Sigmoid colon (tissue), 7 donors: ENCODE measurements around the gene GZF1. TPM values are rescaled to one million over a fixed set of nuclear protein-coding genes. Genes with fewer than 3 reads are reported as not detected.

Experiments
- DNase-seq: peaks from one replicate; pipeline ENCODE4 v3.0.0-alpha.2; 2019
- H3K27ac ChIP-seq, 4 donors: fragments of 200-600 bp; sonication (generic); one replicate each; pipeline ENCODE4 v1.5.1; 2016 to 2019; ENCODE audit warnings: mild to moderate bottlenecking in 1 of 4
- H3K27me3 ChIP-seq, 3 donors: fragments of 200-600 bp; sonication (generic); one replicate each; pipeline ENCODE4 v1.5.1; 2019; ENCODE audit warnings: mild to moderate bottlenecking in 1 of 3
- H3K36me3 ChIP-seq, 4 donors: fragments of 200-600 bp; sonication (generic); one replicate each; pipeline ENCODE4 v1.5.1; 2016 to 2019
- H3K4me1 ChIP-seq, 4 donors: fragments of 200-600 bp; sonication (generic); one replicate each; pipeline ENCODE4 v1.5.1; 2017 to 2019
- H3K4me3 ChIP-seq, 4 donors: fragments of 200-600 bp; sonication (generic); one replicate each; pipeline ENCODE4 v1.5.1; 2017 to 2019; ENCODE audit warnings: mild to moderate bottlenecking in 2 of 4, moderate library complexity in 1 of 4
- H3K9me3 ChIP-seq, 4 donors: fragments of 200-600 bp in 3 of 4; sonication (generic) in 3 of 4; one replicate each; pipeline versions ENCODE4 v1.5.1 to v1.6.1; 2013 to 2019
- EP300 ChIP-seq, 4 donors: sonication (generic); formaldehyde crosslinking; IDR thresholded peaks; one replicate each; pipeline ENCODE4 v1.6.1; 2017; ENCODE audit warnings: antibody characterized with exemption in 4 of 4
- POLR2A ChIP-seq, 2 donors: fragments of 450-650 bp; IDR thresholded peaks; one replicate each; pipeline ENCODE4 v1.6.1; 2016; ENCODE audit warnings: antibody characterized with exemption in 2 of 2, mild to moderate bottlenecking in 2 of 2, moderate library complexity in 2 of 2
- POLR2AphosphoS5 ChIP-seq, 4 donors: sonication (generic); formaldehyde crosslinking; IDR thresholded peaks; one replicate each; pipeline ENCODE4 v1.6.1; 2017; ENCODE audit warnings: antibody characterized with exemption in 4 of 4
- WGBS, 2 donors: extraction: QIAGEN DNeasy Blood & Tissue Kit; methylation state at CpG; one replicate each; pipeline ENCODE4 v1.1.7; 2013; 5-methylcytosine and 5-hydroxymethylcytosine counted together
- intact Hi-C: fragments of 100-400 bp; cut with DNase I; formaldehyde crosslinking; loops from one replicate; pipeline ENCODE4 v1.15.1; 2023
- polyA plus RNA-seq, 3 donors: library from polyadenylated mRNA; stranded (reverse); fragments of 200-250 nt; gene quantifications; one replicate each; pipeline ENCODE4 v1.2.3, GENCODE V29; 2013
- total RNA-seq, 4 donors: library from RNA; depleted of rRNA; stranded (reverse); fragments of >200 nt; gene quantifications; one replicate each; pipeline ENCODE4 v1.1.0, GENCODE V29; 2016
- TF ChIP-seq, protein P1 (sequence below), 4 experiments: fragments of 450-650 bp in 3 of 4; fragments of 200-600 bp in 1 of 4; IDR thresholded peaks; one replicate each; pipeline ENCODE4 v1.5.1; 2016 to 2019; ENCODE audit warnings: antibody characterized with exemption in 4 of 4, mild to moderate bottlenecking in 3 of 4, moderate library complexity in 2 of 4
- donor health status: healthy with polysubstance abuse.
- donor health status: Bipolar disorder and iron deficiency.
- donor health status: healthy.

GZF1 gene
- total and polyA plus RNA-seq, 7 donors = 2.4 to 17.5 (median 13.0) TPM

DNA sequence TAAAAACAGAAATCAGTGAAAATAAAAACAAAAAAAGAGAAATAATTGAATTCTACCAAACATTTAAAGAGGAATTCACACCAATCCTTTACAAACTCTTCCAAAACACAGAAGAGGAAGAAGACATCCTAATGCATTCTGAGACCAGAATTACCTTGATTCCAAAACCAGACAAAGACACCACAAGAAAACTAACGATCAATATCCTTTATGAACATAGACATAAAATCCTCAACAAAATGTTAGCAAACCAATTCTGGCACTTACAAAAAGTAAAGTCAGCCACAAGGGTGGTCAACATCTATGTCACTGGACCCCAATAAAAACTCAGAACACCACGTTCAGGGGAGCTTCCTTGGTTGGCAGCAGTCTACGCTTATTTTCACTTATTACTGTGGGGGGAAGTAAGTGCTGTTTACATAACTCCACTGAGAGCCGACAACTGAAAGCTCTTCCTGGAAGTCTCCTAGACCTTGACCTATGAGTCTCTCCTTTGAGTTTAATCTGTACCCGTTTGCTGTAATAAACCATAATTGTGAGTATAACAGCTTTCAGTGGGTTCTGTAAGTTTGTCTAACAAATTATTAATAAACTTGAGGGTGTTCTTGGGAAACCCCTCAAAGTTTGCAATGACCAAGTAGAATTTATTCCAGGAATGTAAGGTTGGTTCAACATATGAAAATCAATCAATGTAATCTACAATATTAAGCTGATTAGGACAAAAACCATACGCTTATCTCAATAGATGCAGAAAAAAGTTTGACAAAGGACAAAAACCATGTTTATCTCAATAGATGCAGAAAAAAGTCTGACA lies 24.5 kb downstream of the GZF1 start:
- DNase-seq = no peak
- H3K27me3 ChIP-seq = no peaks in the 10 kb centered on the region
- no peaks in the 10 kb centered on the region for H3K9me3 ChIP-seq
- intact Hi-C loops = no loop called here
- 34 to 68% methylated on average over 6 of the region's 6 CpGs for WGBS, 2 donors
- peaks cover 0 to 19% (median 12%) of the 10 kb centered on the region in 4 donors for H3K4me1 ChIP-seq
- peaks cover 0 to 19% (median 2%) of the 10 kb centered on the region in 4 donors for H3K36me3 ChIP-seq
- H3K4me3 ChIP-seq = no peak overlapping the region
- H3K27ac ChIP-seq = no peak overlapping the region
- TF ChIP-seq POLR2AphosphoS5 (IDR thresholded peaks at IDR 0.05) (no peak), POLR2A (IDR thresholded peaks at IDR 0.05) (no peak), EP300 (IDR thresholded peaks at IDR 0.05) (no peak)
- TF ChIP-seq, protein P1, sequence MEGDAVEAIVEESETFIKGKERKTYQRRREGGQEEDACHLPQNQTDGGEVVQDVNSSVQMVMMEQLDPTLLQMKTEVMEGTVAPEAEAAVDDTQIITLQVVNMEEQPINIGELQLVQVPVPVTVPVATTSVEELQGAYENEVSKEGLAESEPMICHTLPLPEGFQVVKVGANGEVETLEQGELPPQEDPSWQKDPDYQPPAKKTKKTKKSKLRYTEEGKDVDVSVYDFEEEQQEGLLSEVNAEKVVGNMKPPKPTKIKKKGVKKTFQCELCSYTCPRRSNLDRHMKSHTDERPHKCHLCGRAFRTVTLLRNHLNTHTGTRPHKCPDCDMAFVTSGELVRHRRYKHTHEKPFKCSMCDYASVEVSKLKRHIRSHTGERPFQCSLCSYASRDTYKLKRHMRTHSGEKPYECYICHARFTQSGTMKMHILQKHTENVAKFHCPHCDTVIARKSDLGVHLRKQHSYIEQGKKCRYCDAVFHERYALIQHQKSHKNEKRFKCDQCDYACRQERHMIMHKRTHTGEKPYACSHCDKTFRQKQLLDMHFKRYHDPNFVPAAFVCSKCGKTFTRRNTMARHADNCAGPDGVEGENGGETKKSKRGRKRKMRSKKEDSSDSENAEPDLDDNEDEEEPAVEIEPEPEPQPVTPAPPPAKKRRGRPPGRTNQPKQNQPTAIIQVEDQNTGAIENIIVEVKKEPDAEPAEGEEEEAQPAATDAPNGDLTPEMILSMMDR (IDR thresholded peaks at IDR 0.05) = no peak

DNA sequence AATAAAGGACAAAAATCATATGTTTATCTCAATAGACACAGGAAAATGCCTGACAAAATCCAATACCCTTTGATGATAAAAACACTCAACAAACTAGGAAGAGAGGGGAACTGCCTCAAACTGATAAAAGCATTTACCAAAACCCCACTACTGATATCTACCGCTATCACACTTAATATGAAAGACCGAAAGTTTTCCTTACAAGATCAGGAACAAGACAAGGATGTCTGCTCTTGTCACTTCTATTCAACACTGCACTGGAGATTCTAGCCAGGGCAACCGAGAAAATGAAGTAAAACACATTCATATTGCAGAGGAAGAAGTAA lies 25.1 kb downstream of the GZF1 start:
- TF ChIP-seq EP300 (IDR thresholded peaks at IDR 0.05) (no peak), POLR2AphosphoS5 (IDR thresholded peaks at IDR 0.05) (no peak), POLR2A (IDR thresholded peaks at IDR 0.05) (no peak)
- TF ChIP-seq, protein P1 (IDR thresholded peaks at IDR 0.05) = no peak
- Histone ChIP-seq H3K27me3 (no peaks in the 10 kb centered on the region), H3K9me3 (no peaks in the 10 kb centered on the region), H3K4me1 (peaks cover 0 to 13% (median 6%) of the 10 kb centered on the region in 4 donors), H3K4me3 (no peak overlapping the region), H3K27ac (no peak overlapping the region), H3K36me3 (peaks cover 0 to 23% (median 2%) of the 10 kb centered on the region in 4 donors)
- DNase-seq = no peak
- 95 to 97% methylated on average over 3 of the region's 3 CpGs for WGBS, 2 donors
- intact Hi-C loops = no loop called here

DNA sequence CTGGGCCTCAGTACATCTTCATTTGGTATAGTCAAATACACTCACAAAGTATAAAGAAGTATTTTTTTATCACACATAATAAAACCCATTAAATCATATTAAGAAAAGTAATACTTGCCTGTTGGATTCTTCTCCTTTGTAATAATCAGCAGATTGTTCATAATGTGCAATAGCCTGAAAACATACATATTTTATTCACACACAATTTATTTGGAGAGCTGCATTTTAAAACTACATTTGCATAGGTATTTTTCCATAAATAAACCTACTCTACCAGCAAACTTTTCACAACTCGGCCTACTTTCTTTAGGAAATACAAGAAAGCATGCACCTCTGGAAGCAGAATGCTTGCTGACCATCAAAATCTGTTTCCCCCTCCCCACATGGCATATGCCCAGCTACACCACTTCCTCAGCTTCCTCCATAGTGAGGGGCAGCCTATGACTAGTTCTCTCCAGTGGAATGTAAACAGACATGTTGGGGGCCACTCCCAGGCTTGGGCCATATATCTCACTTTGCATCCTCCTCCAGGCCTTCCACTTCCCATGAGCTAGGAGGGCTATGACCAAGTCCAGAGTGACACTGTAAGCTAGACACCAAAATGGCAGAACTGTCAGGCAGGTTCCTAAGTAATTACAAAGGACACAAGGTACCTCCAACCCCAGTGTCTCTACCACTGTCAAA lies 28.3 kb downstream of the GZF1 start:
- WGBS, 2 donors = 93 to 94% methylated on average over 1 of the region's 1 CpG
- no peaks in the 10 kb centered on the region for H3K27me3 ChIP-seq
- TF ChIP-seq POLR2A (IDR thresholded peaks at IDR 0.05) = no peak
- no peak for TF ChIP-seq EP300 (IDR thresholded peaks at IDR 0.05)
- no peak for TF ChIP-seq POLR2AphosphoS5 (IDR thresholded peaks at IDR 0.05)
- no peak overlapping the region for H3K27ac ChIP-seq
- no peak overlapping the region for H3K4me3 ChIP-seq
- no peaks in the 10 kb centered on the region for H3K9me3 ChIP-seq
- H3K36me3 ChIP-seq = peaks cover 0 to 54% (median 11%) of the 10 kb centered on the region in 4 donors
- DNase-seq = no peak
- intact Hi-C loops = no loop called here
- H3K4me1 ChIP-seq = peaks cover 0 to 4% (median 2%) of the 10 kb centered on the region in 4 donors

DNA sequence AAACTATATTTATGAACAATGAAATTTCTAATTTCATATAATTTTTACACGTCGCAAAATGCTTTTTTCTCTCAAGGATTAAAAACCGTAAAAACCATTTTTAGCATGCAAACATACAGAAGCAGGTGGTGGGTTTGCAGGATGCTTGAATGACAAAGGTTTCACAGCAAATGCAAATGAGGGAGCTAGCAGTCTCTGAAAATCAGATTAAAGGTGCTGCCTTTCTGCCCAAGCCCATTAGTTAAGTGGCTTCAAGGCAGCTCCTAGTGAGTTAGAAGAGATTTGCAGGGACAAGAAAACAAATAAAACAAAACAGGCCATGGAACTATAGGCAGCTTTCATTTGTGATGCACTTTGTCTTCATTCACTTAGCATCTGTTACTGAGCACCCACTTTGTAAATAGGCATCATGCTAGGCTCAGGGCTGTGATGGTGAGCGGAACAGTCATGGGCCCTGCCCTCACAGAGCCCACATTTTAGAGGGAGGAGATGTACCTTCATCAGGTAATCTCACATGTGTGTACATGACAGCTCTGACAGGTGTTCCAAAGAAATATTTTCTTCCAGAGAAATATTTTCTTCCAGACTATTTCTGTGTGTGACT lies 29.8 kb downstream of the GZF1 start:
- no peak overlapping the region for H3K4me3 ChIP-seq
- no peaks in the 10 kb centered on the region for H3K27me3 ChIP-seq
- 86 to 96% methylated on average over 4 of the region's 4 CpGs for WGBS, 2 donors
- peaks cover 0 to 2% (median under 1%) of the 10 kb centered on the region in 4 donors for H3K4me1 ChIP-seq
- no peak for DNase-seq
- no peak overlapping the region for H3K27ac ChIP-seq
- TF ChIP-seq, protein P1 (IDR thresholded peaks at IDR 0.05) = no peak
- TF ChIP-seq POLR2A (IDR thresholded peaks at IDR 0.05) (no peak), POLR2AphosphoS5 (IDR thresholded peaks at IDR 0.05) (no peak), EP300 (IDR thresholded peaks at IDR 0.05) (no peak)
- H3K9me3 ChIP-seq = no peaks in the 10 kb centered on the region
- intact Hi-C loops = no loop called here
- H3K36me3 ChIP-seq = peaks cover 0 to 55% (median 11%) of the 10 kb centered on the region in 4 donors
